Ascending aorta (tissue), 2 donors: ENCODE data around the gene SPRYD7. TPM values are rescaled to one million over a fixed set of nuclear protein-coding genes. Genes with fewer than 3 reads are reported as not detected.
A peak's percentile ranks its signal among the peaks of the same experiment; 100 is the strongest.
"Not testable (repeated sequence)": the region's sequence is repeated elsewhere in the genome, so short reads cannot be mapped to it uniquely, and the experiment has no call there.

Experiments
- DNase-seq, 2 donors: peaks; one replicate each; pipeline ENCODE4 v3.0.0-alpha.2; 2019; ENCODE audit warnings: low spot score in 2 of 2
- H3K27ac ChIP-seq, 2 donors: fragments of 200-600 bp; sonication (generic); one replicate each; pipeline ENCODE4 v1.5.1; 2016 to 2017; ENCODE audit warnings: mild to moderate bottlenecking in 1 of 2
- H3K27me3 ChIP-seq: fragments of 200-600 bp; sonication (generic); one replicate; pipeline ENCODE4 v1.5.1; 2017
- H3K36me3 ChIP-seq, 2 donors: fragments of 200-600 bp; sonication (generic); one replicate each; pipeline ENCODE4 v1.5.1; 2016
- H3K4me1 ChIP-seq, 2 donors: fragments of 200-600 bp; sonication (generic); one replicate each; pipeline ENCODE4 v1.5.1; 2016 to 2017; ENCODE audit warnings: mild to moderate bottlenecking in 1 of 2
- H3K4me3 ChIP-seq, 2 donors: fragments of 200-600 bp; sonication (generic); one replicate each; pipeline ENCODE4 v1.5.1; 2016 to 2017; ENCODE audit warnings: mild to moderate bottlenecking in 1 of 2
- H3K9me3 ChIP-seq, 2 donors: fragments of 200-600 bp; sonication (generic); one replicate each; pipeline ENCODE4 v1.5.1; 2016
- CTCF ChIP-seq, 3 experiments: fragments of 200-600 bp in 2 of 3; fragments of 450-650 bp in 1 of 3; sonication (generic) in 2 of 3; IDR thresholded peaks; one replicate each; pipeline ENCODE4 v1.5.1; 2016 to 2019; ENCODE audit warnings: antibody characterized with exemption in 3 of 3, mild to moderate bottlenecking in 1 of 3, moderate library complexity in 1 of 3
- intact Hi-C: fragments of 100-400 bp; cut with DNase I; formaldehyde crosslinking; loops from one replicate; pipeline ENCODE4 v1.15.1; 2023
- total RNA-seq: library from RNA; depleted of rRNA; stranded (reverse); fragments of >200 nt; gene quantifications from one replicate; pipeline ENCODE4 v1.1.0, GENCODE V29; 2016

SPRYD7 gene
- total RNA-seq, 1 donor from 2014 or later, result 1.7 TPM

DNA sequence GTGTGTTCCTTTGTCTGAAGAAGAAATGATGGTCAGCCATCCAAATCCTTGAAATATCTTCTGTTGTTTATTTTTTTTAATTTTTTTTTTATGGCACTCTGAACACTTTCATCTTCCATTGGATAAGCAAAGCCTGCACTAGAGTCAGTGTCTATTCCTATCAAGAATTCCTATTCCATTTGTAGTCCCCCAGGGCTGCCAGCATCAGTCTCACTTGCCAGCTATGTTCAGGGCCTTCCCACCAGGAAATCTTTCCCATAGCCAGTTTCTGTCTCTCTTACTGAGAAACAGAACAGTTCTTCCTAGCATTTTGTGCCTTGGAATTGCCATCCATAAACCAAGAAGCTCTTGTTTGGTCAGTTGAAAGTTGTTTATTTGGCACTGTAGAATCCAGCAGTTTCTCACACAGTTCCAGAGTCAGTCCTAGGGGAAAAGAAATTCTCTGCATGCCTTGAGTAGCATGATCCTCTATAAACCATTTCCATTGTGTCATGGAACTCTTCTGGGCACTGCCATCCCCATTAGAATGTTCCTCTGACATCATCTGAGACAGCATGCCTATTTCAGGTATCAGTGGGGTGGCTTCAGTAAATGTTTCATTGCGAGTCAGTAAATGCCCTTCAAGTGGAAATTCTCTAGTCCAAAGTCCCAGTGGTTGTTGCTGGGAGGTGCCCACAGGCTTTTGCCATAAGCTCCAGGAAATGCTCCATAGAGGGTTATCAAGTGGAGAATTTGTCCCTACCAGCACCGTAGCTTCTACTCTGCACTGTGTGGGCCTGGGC is 18.7 kb upstream of the SPRYD7 start:
- Histone ChIP-seq H3K4me3 (no peak overlapping the region), H3K27me3 (no peaks in the 10 kb centered on the region), H3K36me3 (no peaks in the 10 kb centered on the region), H3K9me3 (no peaks in the 10 kb centered on the region), H3K4me1 (no peaks in the 10 kb centered on the region), H3K27ac (no peak overlapping the region)
- DNase-seq, result no peak
- intact Hi-C loops, result no loop called here
- TF ChIP-seq CTCF (IDR thresholded peaks at IDR 0.05), result no peak

GRCh38 chr13:49953560-49953959 is 17.4 kb upstream of the SPRYD7 start:
- H3K27me3 ChIP-seq, result no peaks in the 10 kb centered on the region
- intact Hi-C loops, result no loop called here
- TF ChIP-seq CTCF (IDR thresholded peaks at IDR 0.05), result no peak
- H3K4me3 ChIP-seq, result no peak overlapping the region
- H3K36me3 ChIP-seq, result no peaks in the 10 kb centered on the region
- no peaks in the 10 kb centered on the region for H3K9me3 ChIP-seq
- H3K27ac ChIP-seq, result no peak overlapping the region
- no peaks in the 10 kb centered on the region for H3K4me1 ChIP-seq
- no peak for DNase-seq

- intact Hi-C loops, result no loop called here
- DNase-seq, result no peak
- Histone ChIP-seq H3K9me3 (no peaks in the 10 kb centered on the region), H3K27me3 (no peaks in the 10 kb centered on the region), H3K36me3 (no peaks in the 10 kb centered on the region), H3K27ac (no peak overlapping the region), H3K4me3 (no peak overlapping the region), H3K4me1 (no peaks in the 10 kb centered on the region)
- no peak for TF ChIP-seq CTCF (IDR thresholded peaks at IDR 0.05)
Observed at GRCh38 chr13:49951754-49952535, 15.8 kb upstream of the SPRYD7 start.

DNA sequence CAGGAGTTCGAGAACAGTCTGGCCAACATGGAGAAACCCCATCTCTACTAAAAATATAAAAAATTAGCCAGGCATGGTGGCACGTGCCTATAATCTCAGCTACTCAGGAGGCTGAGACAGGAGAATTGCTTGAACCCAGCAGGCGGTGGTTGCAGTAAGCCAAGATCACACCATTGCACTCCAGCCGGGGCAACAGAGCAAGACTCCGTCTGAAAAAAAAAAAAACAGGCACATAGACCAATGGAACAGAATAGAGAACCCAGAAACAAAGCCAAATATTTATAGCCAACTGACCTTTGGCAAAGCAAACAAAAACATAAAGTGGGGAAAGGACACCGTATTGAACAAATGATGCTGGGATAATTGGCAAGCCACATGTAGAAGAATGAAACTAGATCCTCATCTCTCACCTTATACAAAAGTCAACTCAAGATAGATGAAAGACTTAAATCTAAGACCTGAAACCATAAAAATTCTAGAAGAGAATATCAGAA is 12.7 kb upstream of the SPRYD7 start:
- intact Hi-C loops, H3K36me3 ChIP-seq, H3K27ac ChIP-seq, H3K9me3 ChIP-seq, H3K27me3 ChIP-seq, DNase-seq, H3K4me1 ChIP-seq, H3K4me3 ChIP-seq: not testable (repeated sequence)

DNA sequence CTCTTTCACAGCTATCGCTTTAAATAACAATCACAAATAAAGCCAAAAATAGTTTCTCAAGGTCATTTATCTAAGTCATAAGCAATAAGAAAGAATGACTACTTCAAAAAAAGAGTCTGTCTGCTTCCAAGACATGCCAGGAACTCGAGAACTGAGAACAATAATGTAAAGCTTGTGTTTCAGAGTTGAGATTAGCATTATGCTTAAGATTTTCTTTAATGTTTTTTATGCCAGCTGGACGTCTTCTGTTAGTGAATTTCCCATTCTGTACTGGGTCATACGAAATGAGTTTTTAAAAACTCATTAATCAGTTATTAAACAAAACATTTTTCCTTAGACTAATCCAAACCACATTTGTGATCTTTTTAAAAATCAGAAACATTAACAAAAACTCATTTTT is 3.2 kb upstream of the SPRYD7 start:
- Histone ChIP-seq H3K27me3 (no peaks in the 10 kb centered on the region), H3K4me3 (no peak overlapping the region), H3K4me1 (peaks cover 0 to 11% of the 10 kb centered on the region in 2 donors), H3K9me3 (no peaks in the 10 kb centered on the region), H3K27ac (no peak overlapping the region), H3K36me3 (no peaks in the 10 kb centered on the region)
- DNase-seq, result no peak
- no peak for TF ChIP-seq CTCF (IDR thresholded peaks at IDR 0.05)
- intact Hi-C loops, result loop anchor here (5.0 to 10.0 kb wide), 4 partner anchors 245 to 1643 kb away; partner anchors contain the start of genes EBPL, INTS6 and WDFY2

DNA sequence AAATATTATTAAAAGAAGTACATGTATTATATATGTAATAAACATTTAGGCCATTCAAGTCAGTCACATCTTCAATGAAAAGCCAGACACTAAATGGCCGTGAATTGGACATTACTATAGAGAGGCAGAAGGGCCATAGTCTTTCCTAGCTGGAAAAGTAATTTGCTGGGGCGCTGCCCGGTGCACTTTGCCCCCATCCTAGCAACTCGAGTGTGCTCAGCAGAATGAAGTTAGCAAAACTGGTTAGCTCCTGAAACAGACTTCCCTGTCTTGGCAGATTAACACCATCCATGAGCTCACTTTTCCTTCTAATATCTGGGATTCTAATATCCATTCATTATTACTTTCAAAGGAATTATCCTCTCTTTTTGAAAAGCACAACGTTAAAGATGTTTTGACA is 2.8 kb upstream of the SPRYD7 start:
- intact Hi-C loops, result loop anchor here (5.0 to 10.0 kb wide), 4 partner anchors 244 to 1643 kb away; partner anchors contain the start of genes EBPL, INTS6 and WDFY2
- no peaks in the 10 kb centered on the region for H3K27me3 ChIP-seq
- DNase-seq, result no peak
- H3K36me3 ChIP-seq, result no peaks in the 10 kb centered on the region
- H3K4me1 ChIP-seq, result peaks cover 0 to 14% of the 10 kb centered on the region in 2 donors
- peak overlapping the region in 1 of 2 donors; percentile 13 for H3K27ac ChIP-seq
- no peak overlapping the region for H3K4me3 ChIP-seq
- no peaks in the 10 kb centered on the region for H3K9me3 ChIP-seq
- no peak for TF ChIP-seq CTCF (IDR thresholded peaks at IDR 0.05)
